K562 (cell line): ENCODE results near the gene C6orf47. TPM values are rescaled to one million over a fixed set of nuclear protein-coding genes. Genes with fewer than 3 reads are reported as not detected.

Experiments used
- ATAC-seq: fragments of 200-7000 bp; cut with Tn5 transposase; 3 replicates; pipeline ENCODE4 v1.9.1; 2020; ENCODE audit warnings: moderate library complexity
- BruUV-seq: library from RNA; stranded (reverse); fragments of 400-500 nt; replicated peaks from 2 replicates; lab custom pipeline; 2021; lab: Mats Ljungman, UMichigan
- CTCF ChIA-PET: fragments of 300-600 bp; formaldehyde crosslinking; extraction: SDS; loops from one replicate; lab custom pipeline; 2021; ENCODE audit warnings: low intra/inter-chr PET ratio; lab: Yijun Ruan, JAX
- POLR2A ChIA-PET: fragments of 300-600, 350-650 bp; sonication (Branson Sonifier 250); formaldehyde crosslinking; extraction: SDS; loops from one replicate; lab custom pipeline; 2021; ENCODE audit warnings: antibody characterized with exemption, inconsistent platforms; lab: Yijun Ruan, JAX
- DNase-seq, 4 experiments: peaks; one replicate each; pipeline versions ENCODE4 v3.0.0 to v3.0.0-alpha.2; 2011 to 2018; ENCODE audit warnings: low spot score in 3 of 4, mixed read lengths in 3 of 4; ENCODE audit errors: extremely low read depth in 1 of 4
- FAIRE-seq: peaks from 2 replicates; lab custom pipeline; 2011; peaks lifted over from hg19 to GRCh38; lab: Jason Lieb, UNC
- H2AFZ ChIP-seq: 2 replicates; pipeline ENCODE4 v1.6.0; 2011; ENCODE audit warnings: low read depth, low read length, control low read depth, inconsistent platforms
- H3K27ac ChIP-seq: fragments of 200-600 bp; 3 replicates; pipeline ENCODE4 v1.8.0; 2011; ENCODE audit warnings: low read depth, mild to moderate bottlenecking, control low read depth, inconsistent platforms, low read length, moderate library complexity, mixed read lengths; ENCODE audit errors: extremely low read depth
- H3K27me3 ChIP-seq, 2 experiments: fragments of 300-600 bp in 1 of 2; 2 replicates in 1 of 2; 3 replicates in 1 of 2; pipeline versions ENCODE4 v1.6.0 to v1.8.0; 2011; ENCODE audit warnings: inconsistent platforms in 2 of 2, low read length in 2 of 2, mild to moderate bottlenecking in 1 of 2, mixed read lengths in 1 of 2, moderate library complexity in 1 of 2; ENCODE audit not compliant: control insufficient read depth in 2 of 2, insufficient read depth in 2 of 2
- H3K36me3 ChIP-seq: fragments of 300-600 bp; 3 replicates; pipeline ENCODE4 v1.8.0; 2011; ENCODE audit warnings: mild to moderate bottlenecking, low read length, inconsistent platforms; ENCODE audit not compliant: control insufficient read depth, insufficient read depth
- H3K4me1 ChIP-seq, 2 experiments: fragments of 200-600 bp in 1 of 2; replicated peaks in 1 of 2; 2 replicates in 1 of 2; 3 replicates in 1 of 2; pipeline versions ENCODE4 v1.5.1 to v1.8.0; 2011; ENCODE audit warnings: inconsistent platforms in 2 of 2, low read length in 2 of 2, mild to moderate bottlenecking in 1 of 2, mixed read lengths in 1 of 2, moderate library complexity in 1 of 2; ENCODE audit not compliant: control insufficient read depth in 2 of 2, insufficient read depth in 2 of 2
- H3K4me2 ChIP-seq: 2 replicates; pipeline ENCODE4 v1.6.1; 2011; ENCODE audit warnings: low read length, control low read depth, inconsistent platforms, mixed read lengths; ENCODE audit not compliant: insufficient read depth
- H3K4me3 ChIP-seq: fragments of 200-600 bp; sonication (generic), shearing (Covaris generic); 2 replicates; pipeline ENCODE4 v1.5.1; 2016; ENCODE audit warnings: control low read depth, inconsistent platforms
- H3K79me2 ChIP-seq: fragments of 200-600 bp; 3 replicates; pipeline ENCODE4 v1.8.0; 2011; ENCODE audit warnings: low read length, inconsistent platforms; ENCODE audit not compliant: control insufficient read depth, insufficient read depth
- H3K9ac ChIP-seq, 2 experiments: 2 replicates each; pipeline versions ENCODE4 v1.6.0 to v1.6.1; 2011; ENCODE audit warnings: low read depth in 2 of 2, low read length in 2 of 2, control low read depth in 1 of 2, inconsistent platforms in 1 of 2, mild to moderate bottlenecking in 1 of 2, mixed read lengths in 1 of 2; ENCODE audit not compliant: insufficient read depth in 1 of 2
- H3K9me1 ChIP-seq: one replicate; pipeline ENCODE4 v1.6.0; 2011; ENCODE audit warnings: inconsistent platforms, mild to moderate bottlenecking, low read length, moderate library complexity; ENCODE audit not compliant: control insufficient read depth, insufficient read depth
- H3K9me3 ChIP-seq: replicated peaks from 2 replicates; pipeline ENCODE4 v1.5.1; 2011; ENCODE audit warnings: low read depth, low read length, inconsistent platforms; ENCODE audit not compliant: control insufficient read depth, insufficient read depth
- H4K20me1 ChIP-seq: replicated peaks from 2 replicates; pipeline ENCODE4 v1.6.1; 2011; ENCODE audit warnings: low read length, inconsistent platforms, mixed read lengths; ENCODE audit not compliant: control insufficient read depth, insufficient read depth
- CBFB ChIP-seq: sonication (generic); formaldehyde crosslinking; IDR thresholded peaks from 2 replicates; pipeline ENCODE4 v1.4.0; 2020; ENCODE audit warnings: mild to moderate bottlenecking, missing genetic modification reagents
- FIP1L1 ChIP-seq: fragments of 200-400 bp; formaldehyde crosslinking; IDR thresholded peaks from 2 replicates; pipeline ENCODE4 v1.6.1; 2018; ENCODE audit warnings: mild to moderate bottlenecking, low read depth, low read length; ENCODE audit not compliant: poor library complexity, severe bottlenecking
- FUS ChIP-seq: fragments of 200-400 bp; formaldehyde crosslinking; optimal IDR thresholded peaks from 2 replicates; pipeline ENCODE3; 2017; ENCODE audit warnings: low read depth, low read length
- JUND ChIP-seq, 2 experiments: IDR thresholded peaks; 2 replicates in 1 of 2; 3 replicates in 1 of 2; pipeline ENCODE4 v1.6.1; 2011; ENCODE audit warnings: borderline replicate concordance in 2 of 2, low read depth in 2 of 2, low read length in 2 of 2, improper control_type of control experiment in 1 of 2, missing biosample characterization in 1 of 2, missing genetic modification characterization in 1 of 2, missing genetic modification reagents in 1 of 2
- MAFF ChIP-seq: IDR thresholded peaks from 2 replicates; pipeline ENCODE4 v1.6.1; 2012; ENCODE audit warnings: low read length, improper control_type of control experiment
- MYBL2 ChIP-seq, 2 experiments: fragments of 450-650 bp in 1 of 2; sonication (generic) in 1 of 2; formaldehyde crosslinking in 1 of 2; IDR thresholded peaks; 2 replicates each; pipeline versions ENCODE4 v1.6.1 to v1.8.1; 2017 to 2022; ENCODE audit warnings: borderline replicate concordance in 1 of 2, inconsistent platforms in 1 of 2, low read depth in 1 of 2, mild to moderate bottlenecking in 1 of 2, missing genetic modification reagents in 1 of 2, moderate library complexity in 1 of 2
- NR2F6 ChIP-seq: fragments of 450-650 bp; formaldehyde crosslinking; IDR thresholded peaks from 2 replicates; pipeline ENCODE4 v1.4.0; 2020; ENCODE audit warnings: mild to moderate bottlenecking
- RBM34 ChIP-seq: fragments of 200-400 bp; formaldehyde crosslinking; IDR thresholded peaks from 2 replicates; pipeline ENCODE4 v1.6.1; 2018; ENCODE audit warnings: low read length, borderline replicate concordance; ENCODE audit not compliant: insufficient read depth
- SIN3B ChIP-seq: fragments of 450-650 bp; IDR thresholded peaks from 2 replicates; pipeline ENCODE4 v1.6.1; 2017; ENCODE audit warnings: low read depth, mild to moderate bottlenecking, moderate library complexity
- TOE1 ChIP-seq, 2 experiments: fragments of 450-650 bp in 1 of 2; sonication (generic) in 1 of 2; formaldehyde crosslinking in 1 of 2; IDR thresholded peaks; 2 replicates each; pipeline versions ENCODE4 v1.7.1 to v1.8.0; 2016 to 2022; ENCODE audit warnings: borderline replicate concordance in 2 of 2, mild to moderate bottlenecking in 2 of 2, antibody characterized with exemption in 1 of 2, inconsistent platforms in 1 of 2, low read depth in 1 of 2, missing genetic modification reagents in 1 of 2, moderate library complexity in 1 of 2
- ZNF197 ChIP-seq: fragments of 200-800 bp; sonication (Bioruptor generic); IDR thresholded peaks from 2 replicates; pipeline ENCODE4 v1.6.1; 2016; ENCODE audit warnings: low read depth, missing genetic modification characterization, missing compliant biosample characterization
- WGBS: fragments of 100-300 bp; shearing (Covaris generic); methylation state at CpG from one replicate; pipeline ENCODE4 v1.1.6; 2016; ENCODE audit warnings: low coverage, mixed read lengths; ENCODE audit not compliant: insufficient coverage; ENCODE audit errors: missing lambda C conversion rate; 5-methylcytosine and 5-hydroxymethylcytosine counted together
- in situ Hi-C: fragments of 300-500 bp; cut with MboI; formaldehyde crosslinking; loops from 4 replicates; pipeline ENCODE4 v1.15.0; 2018; ENCODE audit warnings: inconsistent platforms, mixed read lengths
- intact Hi-C: fragments of 100-400 bp; cut with micrococcal nuclease; formaldehyde crosslinking; loops from 2 replicates; pipeline ENCODE4 v1.14.2; 2022
- polyA plus RNA-seq, 8 experiments: library from polyadenylated mRNA; depleted of rRNA in 4 of 8; stranded (reverse) in 5 of 8; unstranded in 3 of 8; fragments of >200 nt; fragmentation: Nextera tagmentation in 2 of 8; fragmentation: Illumina TruSeq in 1 of 8; extraction: Ambion mirVana in 2 of 8; extraction: Trizol in 1 of 8; gene quantifications; 2 replicates each; pipeline versions ENCODE4 v1.2.1 to v1.2.3, GENCODE V29; 2011 to 2014; ENCODE audit warnings: inconsistent platforms in 1 of 8, missing spikeins in 1 of 8
- total RNA-seq, 7 experiments: library from RNA; depleted of rRNA in 6 of 7; stranded (reverse); fragments of >200 nt in 6 of 7; fragmentation: Illumina TruSeq in 2 of 7; extraction: Trizol in 2 of 7; gene quantifications; 2 replicates each; pipeline versions ENCODE4 v1.2.1 to v1.2.3, GENCODE V29; 2011 to 2021; ENCODE audit warnings: low replicate concordance in 1 of 7
- TF ChIP-seq, protein P1 (sequence below): IDR thresholded peaks from 3 replicates; pipeline ENCODE4 v1.6.1; 2011; ENCODE audit warnings: borderline replicate concordance, mild to moderate bottlenecking; ENCODE audit not compliant: insufficient read length, insufficient read depth
- TF ChIP-seq, protein P2 (sequence below): sonication (generic); formaldehyde crosslinking; IDR thresholded peaks from 2 replicates; pipeline ENCODE4 v1.4.0; 2020; ENCODE audit warnings: mild to moderate bottlenecking, missing genetic modification reagents
- TF ChIP-seq, protein P3 (sequence below): fragments of 450-650 bp; formaldehyde crosslinking; IDR thresholded peaks from 2 replicates; pipeline ENCODE4 v1.4.0; 2022; ENCODE audit warnings: missing genetic modification characterization

Gene C6orf47
- total and polyA plus RNA-seq, 9 of the 15 experiments (the other 6 are each of a cell fraction or from before 2014, with no cell fraction given), result 0.14 to 43.8 (median 27.0) TPM

DNA sequence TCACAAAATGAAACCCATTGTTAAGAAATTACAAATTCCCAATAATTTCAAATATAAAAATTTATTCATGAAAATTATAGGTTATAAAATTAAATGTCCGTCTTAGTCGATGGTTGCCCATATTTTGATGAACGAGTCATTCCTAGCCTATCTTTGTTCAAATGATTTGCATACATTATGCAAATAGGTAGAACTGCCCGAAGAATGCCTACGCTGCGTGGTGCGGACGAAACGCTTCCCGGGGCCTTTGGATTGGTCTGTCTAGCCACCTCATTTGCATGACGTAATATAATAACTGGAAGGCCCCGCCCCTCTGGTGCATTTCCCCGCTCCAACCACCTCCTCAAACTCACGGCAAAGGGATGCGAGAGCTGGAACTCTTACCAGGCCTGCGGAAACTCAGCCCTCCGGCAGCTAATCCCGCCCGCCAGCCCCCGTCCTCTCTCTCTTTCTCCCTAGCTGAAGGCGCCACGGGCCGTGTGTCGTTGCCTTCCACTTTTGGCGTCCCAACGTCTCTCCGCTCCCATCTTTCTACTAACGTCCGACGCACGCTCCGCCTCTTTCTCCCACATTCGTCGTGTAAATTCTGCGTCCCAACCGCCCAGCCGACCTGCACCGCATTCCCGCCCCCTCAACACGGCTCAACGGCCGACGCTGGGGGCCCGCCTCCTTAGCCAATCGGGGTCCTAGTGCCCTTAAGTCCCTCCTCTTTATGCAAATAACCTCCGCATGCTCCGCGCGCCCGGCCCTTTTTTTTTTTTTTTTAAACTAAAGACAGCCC is 40.6 kb downstream of the C6orf47 start:
- POLR2A ChIA-PET, result interaction anchor here (0.7 to 12.4 kb wide), 17 partner anchors 10 to 214 kb away, joined by 3 to 274 read pairs (median 4); partner anchors contain the start of genes BAG6, DDX39B, GPANK1 and HSPA1B
- Histone ChIP-seq H3K4me1 (peaks cover 28 to 37% of the 10 kb centered on the region in 2 experiments), H3K36me3 (peaks cover 41% of the 10 kb centered on the region), H3K27ac (peak overlapping the region; percentile 98), H3K4me2 (peak overlapping the region; percentile 87), H3K79me2 (peaks cover 42% of the 10 kb centered on the region), H3K4me3 (peak overlapping the region; percentile 96), H3K9me1 (peaks cover 12% of the 10 kb centered on the region), H4K20me1 (peaks cover 18% of the 10 kb centered on the region; the same call in 1 of the 2 replicates), H3K9ac (peak overlapping the region; percentile 90), H2AFZ (peak overlapping the region; percentile 97), H3K9me3 (no peaks in the 10 kb centered on the region), H3K27me3 (no peaks in the 10 kb centered on the region)
- ATAC-seq, result peak; percentile 92
- intact Hi-C loops (loop anchor here (1.0 kb wide), 2 partner anchors 45 to 73 kb away; partner anchors contain the start of gene NFKBIL1), in situ Hi-C loops (no loop called here)
- BruUV-seq, result TSS peak; percentile 98
- DNase-seq, result peak; percentile 93 to 100 (median 97)
- CTCF ChIA-PET, result no interaction called here
- WGBS, result 0% methylated on average over 49 of the region's 50 CpGs
- FAIRE-seq, result peak; percentile 95
- no peak for TF ChIP-seq ZNF197 (CRISPR knock-in tag)
- TF ChIP-seq MAFF, result peak; percentile 19; the same call in 1 of the 2 replicates
- peak; percentile 80 for TF ChIP-seq JUND (IDR thresholded peaks at IDR 0.05; ENCODE audit: borderline replicate concordance, low read depth, low read length)
- peak; percentile 77 for TF ChIP-seq JUND (tag; IDR thresholded peaks at IDR 0.05; ENCODE audit: borderline replicate concordance, low read depth, low read length)
- peak; percentile 96 for TF ChIP-seq MYBL2 (IDR thresholded peaks at IDR 0.05; ENCODE audit: low read depth)
- TF ChIP-seq MYBL2 (CRISPR knock-in tag; IDR thresholded peaks at IDR 0.05; ENCODE audit: borderline replicate concordance), result no peak
- peak; percentile 91 for TF ChIP-seq NR2F6 (CRISPR knock-in tag)
- TF ChIP-seq TOE1 (IDR thresholded peaks at IDR 0.05; ENCODE audit: borderline replicate concordance), result peak; percentile 70
- no peak for TF ChIP-seq TOE1 (CRISPR knock-in tag; IDR thresholded peaks at IDR 0.05; ENCODE audit: borderline replicate concordance, low read depth)
- no peak for TF ChIP-seq FUS
- no peak for TF ChIP-seq RBM34
- TF ChIP-seq, protein P1, sequence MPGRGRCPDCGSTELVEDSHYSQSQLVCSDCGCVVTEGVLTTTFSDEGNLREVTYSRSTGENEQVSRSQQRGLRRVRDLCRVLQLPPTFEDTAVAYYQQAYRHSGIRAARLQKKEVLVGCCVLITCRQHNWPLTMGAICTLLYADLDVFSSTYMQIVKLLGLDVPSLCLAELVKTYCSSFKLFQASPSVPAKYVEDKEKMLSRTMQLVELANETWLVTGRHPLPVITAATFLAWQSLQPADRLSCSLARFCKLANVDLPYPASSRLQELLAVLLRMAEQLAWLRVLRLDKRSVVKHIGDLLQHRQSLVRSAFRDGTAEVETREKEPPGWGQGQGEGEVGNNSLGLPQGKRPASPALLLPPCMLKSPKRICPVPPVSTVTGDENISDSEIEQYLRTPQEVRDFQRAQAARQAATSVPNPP, result no peak
- no peak for TF ChIP-seq FIP1L1
- no peak for TF ChIP-seq CBFB
- TF ChIP-seq SIN3B, result peak; percentile 90
- TF ChIP-seq, protein P2, sequence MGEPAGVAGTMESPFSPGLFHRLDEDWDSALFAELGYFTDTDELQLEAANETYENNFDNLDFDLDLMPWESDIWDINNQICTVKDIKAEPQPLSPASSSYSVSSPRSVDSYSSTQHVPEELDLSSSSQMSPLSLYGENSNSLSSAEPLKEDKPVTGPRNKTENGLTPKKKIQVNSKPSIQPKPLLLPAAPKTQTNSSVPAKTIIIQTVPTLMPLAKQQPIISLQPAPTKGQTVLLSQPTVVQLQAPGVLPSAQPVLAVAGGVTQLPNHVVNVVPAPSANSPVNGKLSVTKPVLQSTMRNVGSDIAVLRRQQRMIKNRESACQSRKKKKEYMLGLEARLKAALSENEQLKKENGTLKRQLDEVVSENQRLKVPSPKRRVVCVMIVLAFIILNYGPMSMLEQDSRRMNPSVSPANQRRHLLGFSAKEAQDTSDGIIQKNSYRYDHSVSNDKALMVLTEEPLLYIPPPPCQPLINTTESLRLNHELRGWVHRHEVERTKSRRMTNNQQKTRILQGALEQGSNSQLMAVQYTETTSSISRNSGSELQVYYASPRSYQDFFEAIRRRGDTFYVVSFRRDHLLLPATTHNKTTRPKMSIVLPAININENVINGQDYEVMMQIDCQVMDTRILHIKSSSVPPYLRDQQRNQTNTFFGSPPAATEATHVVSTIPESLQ (CRISPR knock-in tag), result no peak; the same call in 1 of the 2 replicates
- TF ChIP-seq, protein P3, sequence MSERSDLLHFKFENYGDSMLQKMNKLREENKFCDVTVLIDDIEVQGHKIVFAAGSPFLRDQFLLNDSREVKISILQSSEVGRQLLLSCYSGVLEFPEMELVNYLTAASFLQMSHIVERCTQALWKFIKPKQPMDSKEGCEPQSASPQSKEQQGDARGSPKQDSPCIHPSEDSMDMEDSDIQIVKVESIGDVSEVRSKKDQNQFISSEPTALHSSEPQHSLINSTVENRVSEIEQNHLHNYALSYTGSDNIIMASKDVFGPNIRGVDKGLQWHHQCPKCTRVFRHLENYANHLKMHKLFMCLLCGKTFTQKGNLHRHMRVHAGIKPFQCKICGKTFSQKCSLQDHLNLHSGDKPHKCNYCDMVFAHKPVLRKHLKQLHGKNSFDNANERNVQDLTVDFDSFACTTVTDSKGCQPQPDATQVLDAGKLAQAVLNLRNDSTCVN, result peak; percentile 86
